K562 (cell line): ENCODE data around the gene ADCY1. TPM values are rescaled to one million over a fixed set of nuclear protein-coding genes. Genes with fewer than 3 reads are reported as not detected.

Source experiments
- ATAC-seq: fragments of 200-7000 bp; cut with Tn5 transposase; 3 replicates; pipeline ENCODE4 v1.9.1; 2020; ENCODE audit warnings: moderate library complexity
- BruUV-seq: library from RNA; stranded (reverse); fragments of 400-500 nt; replicated peaks from 2 replicates; lab custom pipeline; 2021; lab: Mats Ljungman, UMichigan
- CTCF ChIA-PET: fragments of 300-600 bp; formaldehyde crosslinking; extraction: SDS; loops from one replicate; lab custom pipeline; 2021; ENCODE audit warnings: low intra/inter-chr PET ratio; lab: Yijun Ruan, JAX
- POLR2A ChIA-PET: fragments of 300-600, 350-650 bp; sonication (Branson Sonifier 250); formaldehyde crosslinking; extraction: SDS; loops from one replicate; lab custom pipeline; 2021; ENCODE audit warnings: antibody characterized with exemption, inconsistent platforms; lab: Yijun Ruan, JAX
- DNase-seq, 4 experiments: peaks; one replicate each; pipeline versions ENCODE4 v3.0.0 to v3.0.0-alpha.2; 2011 to 2018; ENCODE audit warnings: low spot score in 3 of 4, mixed read lengths in 3 of 4; ENCODE audit errors: extremely low read depth in 1 of 4
- FAIRE-seq: peaks from 2 replicates; lab custom pipeline; 2011; peaks lifted over from hg19 to GRCh38; lab: Jason Lieb, UNC
- H2AFZ ChIP-seq: 2 replicates; pipeline ENCODE4 v1.6.0; 2011; ENCODE audit warnings: low read depth, low read length, control low read depth, inconsistent platforms
- H3K27ac ChIP-seq: fragments of 200-600 bp; 3 replicates; pipeline ENCODE4 v1.8.0; 2011; ENCODE audit warnings: low read depth, mild to moderate bottlenecking, control low read depth, inconsistent platforms, low read length, moderate library complexity, mixed read lengths; ENCODE audit errors: extremely low read depth
- H3K27me3 ChIP-seq, 2 experiments: fragments of 300-600 bp in 1 of 2; 2 replicates in 1 of 2; 3 replicates in 1 of 2; pipeline versions ENCODE4 v1.6.0 to v1.8.0; 2011; ENCODE audit warnings: inconsistent platforms in 2 of 2, low read length in 2 of 2, mild to moderate bottlenecking in 1 of 2, mixed read lengths in 1 of 2, moderate library complexity in 1 of 2; ENCODE audit not compliant: control insufficient read depth in 2 of 2, insufficient read depth in 2 of 2
- H3K36me3 ChIP-seq: fragments of 300-600 bp; 3 replicates; pipeline ENCODE4 v1.8.0; 2011; ENCODE audit warnings: mild to moderate bottlenecking, low read length, inconsistent platforms; ENCODE audit not compliant: control insufficient read depth, insufficient read depth
- H3K4me1 ChIP-seq, 2 experiments: fragments of 200-600 bp in 1 of 2; replicated peaks in 1 of 2; 2 replicates in 1 of 2; 3 replicates in 1 of 2; pipeline versions ENCODE4 v1.5.1 to v1.8.0; 2011; ENCODE audit warnings: inconsistent platforms in 2 of 2, low read length in 2 of 2, mild to moderate bottlenecking in 1 of 2, mixed read lengths in 1 of 2, moderate library complexity in 1 of 2; ENCODE audit not compliant: control insufficient read depth in 2 of 2, insufficient read depth in 2 of 2
- H3K4me2 ChIP-seq: 2 replicates; pipeline ENCODE4 v1.6.1; 2011; ENCODE audit warnings: low read length, control low read depth, inconsistent platforms, mixed read lengths; ENCODE audit not compliant: insufficient read depth
- H3K4me3 ChIP-seq: fragments of 200-600 bp; sonication (generic), shearing (Covaris generic); 2 replicates; pipeline ENCODE4 v1.5.1; 2016; ENCODE audit warnings: control low read depth, inconsistent platforms
- H3K79me2 ChIP-seq: fragments of 200-600 bp; 3 replicates; pipeline ENCODE4 v1.8.0; 2011; ENCODE audit warnings: low read length, inconsistent platforms; ENCODE audit not compliant: control insufficient read depth, insufficient read depth
- H3K9ac ChIP-seq, 2 experiments: 2 replicates each; pipeline versions ENCODE4 v1.6.0 to v1.6.1; 2011; ENCODE audit warnings: low read depth in 2 of 2, low read length in 2 of 2, control low read depth in 1 of 2, inconsistent platforms in 1 of 2, mild to moderate bottlenecking in 1 of 2, mixed read lengths in 1 of 2; ENCODE audit not compliant: insufficient read depth in 1 of 2
- H3K9me1 ChIP-seq: one replicate; pipeline ENCODE4 v1.6.0; 2011; ENCODE audit warnings: inconsistent platforms, mild to moderate bottlenecking, low read length, moderate library complexity; ENCODE audit not compliant: control insufficient read depth, insufficient read depth
- H3K9me3 ChIP-seq: replicated peaks from 2 replicates; pipeline ENCODE4 v1.5.1; 2011; ENCODE audit warnings: low read depth, low read length, inconsistent platforms; ENCODE audit not compliant: control insufficient read depth, insufficient read depth
- H4K20me1 ChIP-seq: replicated peaks from 2 replicates; pipeline ENCODE4 v1.6.1; 2011; ENCODE audit warnings: low read length, inconsistent platforms, mixed read lengths; ENCODE audit not compliant: control insufficient read depth, insufficient read depth
- CTCF ChIP-seq, 3 experiments: IDR thresholded peaks in 2 of 3; conservative IDR thresholded peaks in 1 of 3; 2 replicates each; pipeline ENCODE4 v1.5.1; 2011 to 2012; ENCODE audit warnings: low read length in 3 of 3, mild to moderate bottlenecking in 3 of 3, control low read depth in 2 of 3, improper control_type of control experiment in 1 of 3, inconsistent platforms in 1 of 3, low read depth in 1 of 3, mixed read lengths in 1 of 3, moderate library complexity in 1 of 3; ENCODE audit not compliant: insufficient read depth in 2 of 3
- EZH2 ChIP-seq: IDR thresholded peaks from 2 replicates; pipeline ENCODE4 v1.6.1; 2012; ENCODE audit warnings: low read depth, mild to moderate bottlenecking, inconsistent platforms, low read length, borderline replicate concordance
- FOXP1 ChIP-seq: sonication (generic); formaldehyde crosslinking; IDR thresholded peaks from 2 replicates; pipeline ENCODE4 v1.8.0; 2022; ENCODE audit warnings: mild to moderate bottlenecking, missing genetic modification reagents
- JUN ChIP-seq, 2 experiments: sonication (generic) in 1 of 2; formaldehyde crosslinking in 1 of 2; IDR thresholded peaks; 2 replicates each; pipeline versions ENCODE4 v1.6.1 to v1.8.0; 2012 to 2022; ENCODE audit warnings: borderline replicate concordance in 2 of 2, mild to moderate bottlenecking in 2 of 2, improper control_type of control experiment in 1 of 2, low read depth in 1 of 2, low read length in 1 of 2, missing genetic modification reagents in 1 of 2
- MBD2 ChIP-seq: sonication (generic); IDR thresholded peaks from 2 replicates; pipeline ENCODE4 v1.6.1; 2016; ENCODE audit warnings: low read depth, borderline replicate concordance
- NFIC ChIP-seq: fragments of 450-650 bp; IDR thresholded peaks from 2 replicates; pipeline ENCODE4 v1.6.1; 2017; ENCODE audit warnings: mild to moderate bottlenecking, inconsistent platforms
- POLR2AphosphoS2 ChIP-seq: IDR thresholded peaks from 2 replicates; pipeline ENCODE4 v1.6.1; 2012; ENCODE audit warnings: low read length, improper control_type of control experiment
- POLR2AphosphoS5 ChIP-seq: IDR thresholded peaks from 2 replicates; pipeline ENCODE4 v1.6.1; 2011; ENCODE audit warnings: mild to moderate bottlenecking, low read depth, low read length, moderate library complexity; ENCODE audit not compliant: control insufficient read depth, insufficient read depth
- TEAD1 ChIP-seq, 2 experiments: fragments of 450-650 bp in 1 of 2; sonication (generic) in 1 of 2; formaldehyde crosslinking; IDR thresholded peaks; 2 replicates each; pipeline versions ENCODE4 v1.4.0 to v1.8.0; 2020 to 2022; ENCODE audit warnings: mild to moderate bottlenecking in 2 of 2, missing genetic modification reagents in 1 of 2
- ZNF12 ChIP-seq: sonication (generic); formaldehyde crosslinking; IDR thresholded peaks from 2 replicates; pipeline ENCODE4 v1.4.0; 2020; ENCODE audit warnings: mild to moderate bottlenecking, missing genetic modification reagents
- ZNF124 ChIP-seq: sonication (generic); formaldehyde crosslinking; IDR thresholded peaks from 2 replicates; pipeline ENCODE4 v1.8.1; 2022; ENCODE audit warnings: missing genetic modification reagents
- ZNF57 ChIP-seq: fragments of 450-650 bp; formaldehyde crosslinking; IDR thresholded peaks from 2 replicates; pipeline ENCODE4 v1.4.0; 2020; ENCODE audit warnings: mild to moderate bottlenecking, moderate library complexity
- WGBS: fragments of 100-300 bp; shearing (Covaris generic); methylation state at CpG from one replicate; pipeline ENCODE4 v1.1.6; 2016; ENCODE audit warnings: low coverage, mixed read lengths; ENCODE audit not compliant: insufficient coverage; ENCODE audit errors: missing lambda C conversion rate; 5-methylcytosine and 5-hydroxymethylcytosine counted together
- in situ Hi-C: fragments of 300-500 bp; cut with MboI; formaldehyde crosslinking; loops from 4 replicates; pipeline ENCODE4 v1.15.0; 2018; ENCODE audit warnings: inconsistent platforms, mixed read lengths
- intact Hi-C: fragments of 100-400 bp; cut with micrococcal nuclease; formaldehyde crosslinking; loops from 2 replicates; pipeline ENCODE4 v1.14.2; 2022
- polyA plus RNA-seq, 8 experiments: library from polyadenylated mRNA; depleted of rRNA in 4 of 8; stranded (reverse) in 5 of 8; unstranded in 3 of 8; fragments of >200 nt; fragmentation: Nextera tagmentation in 2 of 8; fragmentation: Illumina TruSeq in 1 of 8; extraction: Ambion mirVana in 2 of 8; extraction: Trizol in 1 of 8; gene quantifications; 2 replicates each; pipeline versions ENCODE4 v1.2.1 to v1.2.3, GENCODE V29; 2011 to 2014; ENCODE audit warnings: inconsistent platforms in 1 of 8, missing spikeins in 1 of 8
- total RNA-seq, 7 experiments: library from RNA; depleted of rRNA in 6 of 7; stranded (reverse); fragments of >200 nt in 6 of 7; fragmentation: Illumina TruSeq in 2 of 7; extraction: Trizol in 2 of 7; gene quantifications; 2 replicates each; pipeline versions ENCODE4 v1.2.1 to v1.2.3, GENCODE V29; 2011 to 2021; ENCODE audit warnings: low replicate concordance in 1 of 7

Gene ADCY1
- total and polyA plus RNA-seq, 9 of the 15 experiments (the other 6 are each of a cell fraction or from before 2014, with no cell fraction given): under 0.01 to 0.18 (median 0.10) TPM; not detected in 4

DNA sequence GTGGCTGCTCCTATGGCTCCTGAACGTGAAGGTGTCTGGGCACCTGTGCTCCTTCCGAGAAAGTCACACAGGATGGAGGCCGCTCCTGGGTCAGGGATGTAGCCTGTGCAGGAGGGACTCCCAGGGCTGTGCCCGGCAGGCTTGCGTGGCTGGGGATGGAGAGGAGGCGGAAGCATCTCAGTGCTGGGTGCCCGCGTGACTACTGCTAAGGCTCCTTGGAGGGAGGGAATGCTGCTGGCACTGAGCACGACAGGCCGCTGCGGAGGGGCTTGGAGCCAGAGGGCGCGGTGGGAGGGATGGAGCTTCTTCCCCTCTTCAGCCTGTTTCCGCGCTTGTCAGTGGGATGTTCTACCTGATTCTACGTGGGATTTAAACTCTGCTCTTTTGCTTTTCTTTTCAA is 35.0 kb downstream of the ADCY1 start:
- no peaks in the 10 kb centered on the region for H3K9me1 ChIP-seq
- ATAC-seq (no peak), FAIRE-seq (no peak), DNase-seq (no peak)
- CTCF ChIA-PET: no interaction called here
- no peak overlapping the region for H3K4me3 ChIP-seq
- no peaks in the 10 kb centered on the region for H4K20me1 ChIP-seq
- H3K36me3 ChIP-seq: no peaks in the 10 kb centered on the region
- H3K4me2 ChIP-seq: no peak overlapping the region
- no peak overlapping the region for H3K9ac ChIP-seq
- in situ Hi-C loops: no loop called here
- no peaks in the 10 kb centered on the region for H3K4me1 ChIP-seq
- no TSS peak for BruUV-seq
- POLR2A ChIA-PET: interaction anchor here (0.7 kb wide), 1 partner anchor 1634 kb away, joined by 3 read pairs; no protein-coding TSS in a partner anchor
- intact Hi-C loops: no loop called here
- 0% methylated on average over 11 of the region's 16 CpGs for WGBS
- no peak for TF ChIP-seq FOXP1 (CRISPR knock-in tag)
- TF ChIP-seq ZNF12 (CRISPR knock-in tag): no peak
- no peak for TF ChIP-seq JUN (IDR thresholded peaks at IDR 0.05; ENCODE audit: borderline replicate concordance, low read depth, low read length)
- TF ChIP-seq JUN (CRISPR knock-in tag; IDR thresholded peaks at IDR 0.05; ENCODE audit: borderline replicate concordance): no peak
- TF ChIP-seq EZH2: no peak
- TF ChIP-seq CTCF (IDR thresholded peaks at IDR 0.05 in 2 of 3, conservative IDR thresholded peaks at IDR 0.05 in 1 of 3; ENCODE audit: insufficient read depth in 2 of 3, low read depth in 1 of 3, low read length in 3 of 3): no peak
- no peak for TF ChIP-seq TEAD1 (CRISPR knock-in tag; IDR thresholded peaks at IDR 0.05)
- no peak for TF ChIP-seq MBD2
- TF ChIP-seq ZNF124: no peak
- TF ChIP-seq ZNF57 (CRISPR knock-in tag): no peak
- no peak for TF ChIP-seq NFIC
- TF ChIP-seq POLR2AphosphoS2: no peak
- no peak for TF ChIP-seq POLR2AphosphoS5
- TF ChIP-seq, all 486 proteins: peak for 0
- no peaks in the 10 kb centered on the region for H3K79me2 ChIP-seq
- no peak overlapping the region for H3K27ac ChIP-seq
- H2AFZ ChIP-seq: no peak overlapping the region
- H3K9me3 ChIP-seq: no peaks in the 10 kb centered on the region
- H3K27me3 ChIP-seq: peaks cover 0 to 14% of the 10 kb centered on the region in 2 experiments; a peak in 1 of 5 replicates
